ENCODE results near the gene HEXD.

DNA sequence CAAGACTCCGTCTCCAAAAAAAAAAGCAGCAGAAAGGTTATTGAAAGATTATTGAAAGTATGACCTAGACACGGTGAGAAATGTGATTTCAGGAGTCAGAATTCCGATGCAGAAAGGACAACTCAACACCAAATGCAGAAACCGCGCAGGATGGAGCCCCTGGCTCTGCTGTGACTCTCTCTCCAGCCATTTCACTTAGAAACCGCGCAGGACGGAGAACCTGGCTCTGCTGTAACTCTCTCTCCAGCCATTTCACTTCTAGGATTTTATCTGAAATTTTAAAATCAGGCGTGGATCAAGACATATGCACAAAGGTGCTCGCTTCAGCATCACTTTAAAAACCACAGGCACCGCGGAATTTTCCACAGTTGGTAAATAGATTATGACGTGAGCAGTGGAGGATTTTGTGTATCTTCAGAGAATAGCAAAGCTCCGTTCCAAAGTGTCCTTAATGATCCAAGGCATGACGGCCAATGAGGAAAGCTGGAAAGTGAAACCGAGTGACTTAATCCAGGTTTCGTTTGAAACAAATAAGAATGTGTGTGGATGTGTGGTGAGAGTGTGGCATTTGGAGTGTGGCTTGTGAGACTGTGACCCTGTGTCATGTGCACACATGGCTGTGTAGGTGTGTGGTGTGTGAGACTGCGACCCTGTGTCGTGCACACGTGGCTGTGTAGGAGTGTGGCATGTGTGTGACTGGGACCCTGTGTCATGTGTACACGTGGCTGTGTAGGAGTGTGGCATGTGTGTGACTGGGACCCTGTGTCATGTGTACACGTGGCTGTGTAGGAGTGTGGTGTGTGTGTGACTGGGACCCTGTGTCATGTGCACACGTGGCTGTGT, 37.1 kb upstream of the HEXD start:
- TF ChIP-seq EZH2 (IDR thresholded peaks at IDR 0.05; ENCODE audit: borderline replicate concordance, low read depth, low read length, severe bottlenecking) = no peak
- TF ChIP-seq CTCF (IDR thresholded peaks at IDR 0.05; ENCODE audit: borderline replicate concordance, extremely low read depth, low read length, poor library complexity, severe bottlenecking) = no peak

All from DND-41 (cell line).